HG03025 (cell line): ENCODE data around the gene RNASET2.

Source experiments
- ATAC-seq: cut with Tn5 transposase; IDR thresholded peaks from one replicate; pipeline ENCODE4 v1.9.1; 2021; ENCODE audit warnings: mild to moderate bottlenecking, moderate library complexity; ENCODE audit not compliant: unreplicated experiment, low FRiP score

The RNASET2 gene

GRCh38 chr6:166956444-166957086 is at the start of gene RNASET2:
Gene RNASET2, minus strand, starts transcription at chr6:166956550. Its CDS starts 368 bp downstream, at chr6:166956182.
- peak; percentile 57 for ATAC-seq

GRCh38 chr6:167005350-167006159 is 49.2 kb upstream of the RNASET2 start:
- ATAC-seq: no peak

GRCh38 chr6:167000759-167001158 is 44.4 kb upstream of the RNASET2 start:
- ATAC-seq: no peak

- ATAC-seq: no peak
Measured at GRCh38 chr6:166999884-167000253, 43.5 kb upstream of the RNASET2 start.

- peak; percentile 90 for ATAC-seq
Measured at GRCh38 chr6:166999145-166999883, 43.0 kb upstream of the RNASET2 start, which contains the start of gene CEP43. Gene CEP43, plus strand, starts transcription at chr6:166999397. Its CDS starts 16 bp downstream, at chr6:166999413.

GRCh38 chr6:166998256-166999144 is 42.1 kb upstream of the RNASET2 start:
- ATAC-seq: peak; percentile 10

- ATAC-seq: no peak
Measured at GRCh38 chr6:166997768-166998255, 41.5 kb upstream of the RNASET2 start.

- no peak for ATAC-seq
Measured at GRCh38 chr6:166997348-166997747, 41.0 kb upstream of the RNASET2 start.

GRCh38 chr6:166996406-166996805 is 40.1 kb upstream of the RNASET2 start:
- no peak for ATAC-seq

- no peak for ATAC-seq
Measured at GRCh38 chr6:166989427-166990032, 33.2 kb upstream of the RNASET2 start.

GRCh38 chr6:166988674-166989201 is 32.4 kb upstream of the RNASET2 start:
- ATAC-seq: no peak

- no peak for ATAC-seq
Measured at GRCh38 chr6:166987930-166988329, 31.6 kb upstream of the RNASET2 start.

GRCh38 chr6:166987448-166987847 is 31.1 kb upstream of the RNASET2 start:
- ATAC-seq: no peak

- ATAC-seq: no peak
Measured at GRCh38 chr6:166980738-166981137, 24.4 kb upstream of the RNASET2 start.

GRCh38 chr6:166977621-166978525 is 21.5 kb upstream of the RNASET2 start:
- no peak for ATAC-seq

- ATAC-seq: no peak
Measured at GRCh38 chr6:166976636-166977035, 20.3 kb upstream of the RNASET2 start.

GRCh38 chr6:166972101-166972500 is 15.8 kb upstream of the RNASET2 start:
- no peak for ATAC-seq

GRCh38 chr6:166971271-166971670 is 14.9 kb upstream of the RNASET2 start:
- ATAC-seq: no peak
